Measurements from ENCODE around the gene GPATCH2.
"Not testable (repeated sequence)": the region's sequence is repeated elsewhere in the genome, so short reads cannot be mapped to it uniquely, and the experiment has no call there.

GPATCH2 gene

GRCh38 chr1:217523921-217524320 lies 107.0 kb downstream of the GPATCH2 start:
- not testable (repeated sequence) for DNase-seq

GRCh38 chr1:217522277-217522676 lies 108.6 kb downstream of the GPATCH2 start:
- DNase-seq = no peak

- no peak for DNase-seq
Measured at GRCh38 chr1:217521317-217521716, 109.6 kb downstream of the GPATCH2 start.

GRCh38 chr1:217506878-217507277 lies 124.0 kb downstream of the GPATCH2 start:
- DNase-seq = peak; percentile 23

GRCh38 chr1:217498209-217498608 lies 132.7 kb downstream of the GPATCH2 start:
- DNase-seq = no peak

- no peak for DNase-seq
Measured at GRCh38 chr1:217495249-217495648, 135.6 kb downstream of the GPATCH2 start.

- no peak for DNase-seq
Measured at GRCh38 chr1:217494767-217495166, 136.1 kb downstream of the GPATCH2 start.

GRCh38 chr1:217493290-217493689 lies 137.6 kb downstream of the GPATCH2 start:
- no peak for DNase-seq

GRCh38 chr1:217484871-217485270 lies 146.0 kb downstream of the GPATCH2 start:
- DNase-seq = no peak

GRCh38 chr1:217482356-217483102 lies 148.4 kb downstream of the GPATCH2 start:
- DNase-seq = no peak

GRCh38 chr1:217478450-217478849 lies 152.4 kb downstream of the GPATCH2 start:
- DNase-seq = no peak

- DNase-seq = no peak
Measured at GRCh38 chr1:217472915-217473314, 158.0 kb downstream of the GPATCH2 start.

- DNase-seq = no peak
Measured at GRCh38 chr1:217471403-217471802, 159.5 kb downstream of the GPATCH2 start.

- DNase-seq = no peak
Measured at GRCh38 chr1:217469983-217470382, 160.9 kb downstream of the GPATCH2 start.

GRCh38 chr1:217465102-217465501 lies 165.8 kb downstream of the GPATCH2 start:
- DNase-seq = no peak

GRCh38 chr1:217462666-217463065 lies 168.2 kb downstream of the GPATCH2 start:
- no peak for DNase-seq

- DNase-seq = no peak
Measured at GRCh38 chr1:217462159-217462558, 168.7 kb downstream of the GPATCH2 start.

GRCh38 chr1:217457016-217457415 lies 173.9 kb downstream of the GPATCH2 start:
- no peak for DNase-seq

- DNase-seq = no peak
Measured at GRCh38 chr1:217456261-217456660, 174.6 kb downstream of the GPATCH2 start.

- DNase-seq = no peak
Measured at GRCh38 chr1:217453816-217454215, 177.1 kb downstream of the GPATCH2 start.

- DNase-seq = no peak
Measured at GRCh38 chr1:217449370-217449769, 181.5 kb downstream of the GPATCH2 start.

- DNase-seq = no peak
Measured at GRCh38 chr1:217443845-217444244, 187.0 kb downstream of the GPATCH2 start.

GRCh38 chr1:217437376-217437775 lies 193.5 kb downstream of the GPATCH2 start:
- DNase-seq = no peak

GRCh38 chr1:217435204-217435603 lies 195.7 kb downstream of the GPATCH2 start:
- DNase-seq = no peak

GRCh38 chr1:217433664-217434063 lies 197.2 kb downstream of the GPATCH2 start:
- DNase-seq = no peak
